Upper lobe of left lung (tissue), 6 donors: ENCODE measurements around the gene LRP4. TPM values are rescaled to one million over a fixed set of nuclear protein-coding genes. Genes with fewer than 3 reads are reported as not detected.
A peak's percentile ranks its signal among the peaks of the same experiment; 100 is the strongest.

Experiments used
- ATAC-seq, 2 donors: fragments of 200-7000 bp; cut with Tn5 transposase; one replicate each; pipeline ENCODE4 v1.9.1; 2022; ENCODE audit warnings: mild to moderate bottlenecking in 2 of 2, moderate library complexity in 2 of 2; ENCODE audit not compliant: low FRiP score in 2 of 2
- DNase-seq, 2 donors: peaks; one replicate each; pipeline ENCODE4 v3.0.0-alpha.2; 2019 to 2020
- H3K27ac ChIP-seq, 4 donors: fragments of 200-600 bp; sonication (generic); one replicate each; pipeline ENCODE4 v1.5.1; 2016 to 2019
- H3K27me3 ChIP-seq, 4 donors: fragments of 200-600 bp; sonication (generic); one replicate each; pipeline ENCODE4 v1.5.1; 2017 to 2019
- H3K36me3 ChIP-seq, 4 donors: fragments of 200-600 bp; sonication (generic); one replicate each; pipeline ENCODE4 v1.5.1; 2016 to 2019
- H3K4me1 ChIP-seq, 4 donors: fragments of 200-600 bp; sonication (generic); one replicate each; pipeline ENCODE4 v1.5.1; 2018 to 2019
- H3K4me3 ChIP-seq, 4 donors: fragments of 200-600 bp; sonication (generic); one replicate each; pipeline ENCODE4 v1.5.1; 2017 to 2019; ENCODE audit warnings: mild to moderate bottlenecking in 2 of 4, moderate library complexity in 1 of 4
- H3K9me3 ChIP-seq, 4 donors: fragments of 200-600 bp; sonication (generic); one replicate each; pipeline ENCODE4 v1.5.1; 2018 to 2019
- CTCF ChIP-seq, 6 experiments: fragments of 450-650 bp in 4 of 6; fragments of 200-600 bp in 2 of 6; sonication (generic) in 2 of 6; IDR thresholded peaks; one replicate each; pipeline ENCODE4 v1.5.1; 2016 to 2019; ENCODE audit warnings: antibody characterized with exemption in 6 of 6
- EP300 ChIP-seq, 4 donors: sonication (generic); formaldehyde crosslinking; IDR thresholded peaks; one replicate each; pipeline ENCODE4 v1.5.1; 2017; ENCODE audit warnings: antibody characterized with exemption in 4 of 4, control low read depth in 2 of 4
- POLR2A ChIP-seq, 4 donors: fragments of 450-650 bp; IDR thresholded peaks; one replicate each; pipeline ENCODE4 v1.5.1; 2016 to 2017; ENCODE audit warnings: antibody characterized with exemption in 4 of 4, mild to moderate bottlenecking in 2 of 4
- POLR2AphosphoS5 ChIP-seq, 2 donors: sonication (generic); formaldehyde crosslinking; IDR thresholded peaks; one replicate each; pipeline ENCODE4 v1.5.1; 2017; ENCODE audit warnings: antibody characterized with exemption in 2 of 2
- WGBS, 2 donors: methylation state at CpG; one replicate each; pipeline ENCODE4 v1.1.5; 2017 to 2018; 5-methylcytosine and 5-hydroxymethylcytosine counted together
- total RNA-seq, 6 donors: library from RNA; depleted of rRNA in 4 of 6; stranded (reverse); fragments of >200 nt in 4 of 6; gene quantifications; one replicate each; pipeline versions ENCODE4 v1.1.0 to v1.2.1, GENCODE V29; 2016 to 2021
- donor health status: DM: no; HTN: no; CAD: no; lungs with moderate emphysema.
- donor health status: DM: no; HTN: yes; CAD: no; lungs with severe emphysema.

Gene LRP4
- total RNA-seq, 6 donors from 2014 or later, result 2.6 to 8.8 (median 5.2) TPM

GRCh38 chr11:46846510-46846830 lies 71.9 kb downstream of the LRP4 start:
- H3K4me3 ChIP-seq, result peak overlapping the region; percentile 19 to 99 (median 96)
- ATAC-seq, result no peak
- H3K27ac ChIP-seq, result peak overlapping the region in 2 of 4 donors; percentile 83 to 89
- WGBS, 2 donors, result 9% methylated on average over 6 of the region's 6 CpGs
- no peaks in the 10 kb centered on the region for H3K27me3 ChIP-seq
- DNase-seq, result no peak
- TF ChIP-seq POLR2A (IDR thresholded peaks at IDR 0.05) (no peak), POLR2AphosphoS5 (IDR thresholded peaks at IDR 0.05) (no peak), CTCF (IDR thresholded peaks at IDR 0.05) (no peak)
- peaks cover 12 to 32% (median 17%) of the 10 kb centered on the region in 4 donors for H3K4me1 ChIP-seq
- no peaks in the 10 kb centered on the region for H3K9me3 ChIP-seq
- H3K36me3 ChIP-seq, result no peaks in the 10 kb centered on the region

- H3K9me3 ChIP-seq, result no peaks in the 10 kb centered on the region
- ATAC-seq (peak; percentile 96 to 99), DNase-seq (peak; percentile 93 to 94)
- 1 to 3% methylated on average over 13 to 72 of the region's 83 CpGs for WGBS, 2 donors
- peaks cover 12 to 32% (median 17%) of the 10 kb centered on the region in 4 donors for H3K4me1 ChIP-seq
- no peaks in the 10 kb centered on the region for H3K27me3 ChIP-seq
- H3K36me3 ChIP-seq, result no peaks in the 10 kb centered on the region
- H3K4me3 ChIP-seq, result peak within 1 kb of the TSS; percentile 88 to 99 (median 96)
- TF ChIP-seq EP300 (IDR thresholded peaks at IDR 0.05), result no peak
- TF ChIP-seq POLR2AphosphoS5 (IDR thresholded peaks at IDR 0.05), result peak; percentile 67 to 77
- peak in 2 of 4 donors; percentile 46 to 82 for TF ChIP-seq POLR2A (IDR thresholded peaks at IDR 0.05)
- TF ChIP-seq CTCF (IDR thresholded peaks at IDR 0.05), result peak in 2 of 6 experiments; percentile 19 to 32
- H3K27ac ChIP-seq, result peak within 1 kb of the TSS; percentile 64 to 89 (median 84)
These were observed 72.4 kb downstream of the LRP4 start, which contains the start of gene CKAP5 for GRCh38 chr11:46845740-46846509. CKAP5 (minus strand) TSS chr11:46846280; CDS start chr11:46821231, 25,049 bp downstream.

DNA sequence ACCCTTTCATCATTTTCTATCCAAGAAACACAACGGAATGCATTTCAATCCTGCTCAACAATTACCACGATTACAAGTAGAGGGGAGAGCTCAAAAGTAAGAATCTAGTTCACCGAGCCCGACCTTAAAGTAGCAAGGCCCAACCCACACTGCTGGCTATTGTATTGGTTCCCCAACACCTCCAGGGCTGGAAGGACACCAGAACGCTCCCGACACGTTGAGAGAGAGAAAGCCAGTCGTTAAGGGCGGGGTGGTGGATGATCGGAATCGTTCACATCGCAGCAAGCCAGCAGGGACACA lies 73.0 kb downstream of the LRP4 start:
- peak overlapping the region; percentile 88 to 99 (median 96) for H3K4me3 ChIP-seq
- no peaks in the 10 kb centered on the region for H3K9me3 ChIP-seq
- DNase-seq (no peak), ATAC-seq (no peak)
- no peaks in the 10 kb centered on the region for H3K36me3 ChIP-seq
- no peaks in the 10 kb centered on the region for H3K27me3 ChIP-seq
- H3K27ac ChIP-seq, result peak overlapping the region; percentile 64 to 89 (median 84)
- WGBS, 2 donors, result 1% methylated on average over 4 to 12 of the region's 12 CpGs
- H3K4me1 ChIP-seq, result peaks cover 12 to 32% (median 17%) of the 10 kb centered on the region in 4 donors
- TF ChIP-seq EP300 (IDR thresholded peaks at IDR 0.05) (no peak), POLR2AphosphoS5 (IDR thresholded peaks at IDR 0.05) (no peak), CTCF (IDR thresholded peaks at IDR 0.05) (no peak), POLR2A (IDR thresholded peaks at IDR 0.05) (no peak)

DNA sequence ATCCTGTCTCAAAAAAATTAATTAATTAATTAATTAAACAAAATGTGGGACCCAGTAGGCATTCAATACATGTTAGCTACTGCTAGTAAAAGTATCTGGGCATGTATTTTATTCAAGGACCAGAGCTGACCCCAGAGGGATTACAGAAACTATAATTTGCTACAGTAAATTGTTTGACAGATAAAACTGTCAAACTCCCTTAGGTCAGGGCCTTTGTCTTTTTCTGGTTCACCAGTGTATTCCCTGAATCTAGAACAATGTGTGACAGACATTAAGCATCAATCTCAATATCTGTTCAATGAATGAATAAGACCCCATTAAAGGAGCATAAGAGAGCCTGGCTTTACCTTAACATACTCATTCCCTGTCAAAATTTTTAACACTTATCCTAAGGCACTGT lies 78.2 kb downstream of the LRP4 start:
- TF ChIP-seq POLR2A (IDR thresholded peaks at IDR 0.05) (no peak), POLR2AphosphoS5 (IDR thresholded peaks at IDR 0.05) (no peak), CTCF (IDR thresholded peaks at IDR 0.05) (no peak), EP300 (IDR thresholded peaks at IDR 0.05) (no peak)
- DNase-seq (no peak), ATAC-seq (no peak)

DNA sequence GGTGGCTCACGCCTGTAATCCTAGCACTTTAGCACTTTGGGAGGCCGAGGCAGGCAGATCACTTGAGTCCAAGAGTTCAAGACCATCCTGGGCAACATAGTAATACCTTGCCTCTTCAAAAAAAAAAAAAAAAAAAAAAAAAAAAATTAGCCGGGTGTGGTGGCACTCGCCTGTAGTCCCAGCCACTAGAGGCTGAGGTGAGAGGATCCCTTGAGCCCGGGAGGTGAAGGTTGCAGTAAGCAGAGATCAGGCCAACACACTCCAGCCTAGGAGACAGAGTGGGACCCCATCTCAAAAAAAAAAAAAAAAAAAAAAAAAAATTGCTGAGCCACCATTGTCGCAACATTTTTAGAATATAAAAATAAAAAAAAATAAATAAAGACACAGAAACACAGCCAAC lies 79.8 kb downstream of the LRP4 start:
- Histone ChIP-seq H3K27me3 (no peaks in the 10 kb centered on the region), H3K4me3 (no peak overlapping the region), H3K4me1 (peaks cover 0 to 12% (median 8%) of the 10 kb centered on the region in 4 donors), H3K9me3 (no peaks in the 10 kb centered on the region), H3K36me3 (no peaks in the 10 kb centered on the region), H3K27ac (no peak overlapping the region)
- ATAC-seq, result no peak
- TF ChIP-seq POLR2AphosphoS5 (IDR thresholded peaks at IDR 0.05), result no peak
- no peak for TF ChIP-seq CTCF (IDR thresholded peaks at IDR 0.05)
- TF ChIP-seq EP300 (IDR thresholded peaks at IDR 0.05), result no peak
- no peak for TF ChIP-seq POLR2A (IDR thresholded peaks at IDR 0.05)
- DNase-seq, result no peak
- 84 to 85% methylated on average over 6 of the region's 6 CpGs for WGBS, 2 donors

More for the DNA sequence above, 78.2 kb downstream of the LRP4 start:
- Histone ChIP-seq H3K27me3 (no peaks in the 10 kb centered on the region), H3K36me3 (no peaks in the 10 kb centered on the region), H3K9me3 (no peaks in the 10 kb centered on the region), H3K4me3 (no peak overlapping the region), H3K27ac (no peak overlapping the region), H3K4me1 (peaks cover 14 to 22% (median 20%) of the 10 kb centered on the region in 4 donors)
